ENCODE measurements around the gene EFCC1.

- no peak for TF ChIP-seq RAD21 (conservative IDR thresholded peaks at IDR 0.05 in 1 of 2, IDR thresholded peaks at IDR 0.05 in 1 of 2)
- TF ChIP-seq CTCF (IDR thresholded peaks at IDR 0.05) = no peak
- TF ChIP-seq EHMT2 (IDR thresholded peaks at IDR 0.05; ENCODE audit: low read depth) = no peak
- no peak for TF ChIP-seq NR3C1 (IDR thresholded peaks at IDR 0.05)
- TF ChIP-seq EP300 (IDR thresholded peaks at IDR 0.05) = no peak
- no peak for TF ChIP-seq BHLHE40 (IDR thresholded peaks at IDR 0.05; ENCODE audit: low read depth, low read length)
- TF ChIP-seq NPAS2 (CRISPR knock-in tag; IDR thresholded peaks at IDR 0.05; ENCODE audit: borderline replicate concordance) = no peak
- no peak for TF ChIP-seq POLR2A (IDR thresholded peaks at IDR 0.05; ENCODE audit: low read length)
Observed at GRCh38 chr3:129082026-129082425, 80.9 kb downstream of the EFCC1 start.
